ENCODE results near the gene ADAM19. TPM values are rescaled to one million over a fixed set of nuclear protein-coding genes. Genes with fewer than 3 reads are reported as not detected.

The ADAM19 gene
- total and polyA plus RNA-seq, 2 experiments from 2014 or later, result 6.0 to 8.6 TPM

GRCh38 chr5:157594675-157595459 is 19.3 kb upstream of the ADAM19 start:
- no peaks in the 10 kb centered on the region for H4K20me1 ChIP-seq (ENCODE audit: insufficient read depth, poor library complexity, severe bottlenecking)
- no peak for DNase-seq (ENCODE audit: low spot score)
- H3K9me2 ChIP-seq (replicated peaks; ENCODE audit: insufficient read depth), result no peaks in the 10 kb centered on the region
- TF ChIP-seq EZH2 (IDR thresholded peaks at IDR 0.05; ENCODE audit: borderline replicate concordance) (no peak), CTCF (IDR thresholded peaks at IDR 0.05; ENCODE audit: poor library complexity) (no peak), EZH2phosphoT487 (IDR thresholded peaks at IDR 0.05; ENCODE audit: low read depth, severe bottlenecking, unreplicated experiment) (no peak)
- no peaks in the 10 kb centered on the region for H3K27me3 ChIP-seq
- no peak overlapping the region for H3K4me3 ChIP-seq
- no peak overlapping the region for H3K27ac ChIP-seq
- H3K36me3 ChIP-seq (replicated peaks; ENCODE audit: insufficient read depth, low read depth), result no peaks in the 10 kb centered on the region
- H3K4me2 ChIP-seq, result no peak overlapping the region
- H2AFZ ChIP-seq, result no peak overlapping the region
- H3K79me2 ChIP-seq, result no peaks in the 10 kb centered on the region
- no peaks in the 10 kb centered on the region for H3K4me1 ChIP-seq (ENCODE audit: insufficient read depth)
- WGBS (ENCODE audit: low lambda C conversion rate, missing lambda C conversion rate), result 80% methylated on average over 2 of the region's 2 CpGs
- no peaks in the 10 kb centered on the region for H3K9me3 ChIP-seq (ENCODE audit: low read depth)

- no peaks in the 10 kb centered on the region for H3K4me1 ChIP-seq (ENCODE audit: insufficient read depth)
- peak overlapping the region; percentile 24 for H3K4me2 ChIP-seq
- H3K9me3 ChIP-seq (ENCODE audit: low read depth), result no peaks in the 10 kb centered on the region
- no peaks in the 10 kb centered on the region for H3K9me2 ChIP-seq (replicated peaks; ENCODE audit: insufficient read depth)
- no peaks in the 10 kb centered on the region for H3K27me3 ChIP-seq
- H2AFZ ChIP-seq, result no peak overlapping the region
- H3K36me3 ChIP-seq (replicated peaks; ENCODE audit: insufficient read depth, low read depth), result no peaks in the 10 kb centered on the region
- H4K20me1 ChIP-seq (ENCODE audit: insufficient read depth, poor library complexity, severe bottlenecking), result no peaks in the 10 kb centered on the region
- no peak overlapping the region for H3K4me3 ChIP-seq
- TF ChIP-seq CTCF (IDR thresholded peaks at IDR 0.05; ENCODE audit: poor library complexity) (no peak), EZH2 (IDR thresholded peaks at IDR 0.05; ENCODE audit: borderline replicate concordance) (no peak), EZH2phosphoT487 (IDR thresholded peaks at IDR 0.05; ENCODE audit: low read depth, severe bottlenecking, unreplicated experiment) (no peak)
- no peaks in the 10 kb centered on the region for H3K79me2 ChIP-seq
- H3K27ac ChIP-seq, result peak overlapping the region; percentile 6
- DNase-seq (ENCODE audit: low spot score), result no peak
These were observed 18.7 kb upstream of the ADAM19 start for GRCh38 chr5:157594257-157594656.

GRCh38 chr5:157593052-157593757 is 17.6 kb upstream of the ADAM19 start:
- WGBS (ENCODE audit: low lambda C conversion rate, missing lambda C conversion rate), result 85% methylated on average over 6 of the region's 6 CpGs
- H3K27ac ChIP-seq, result no peak overlapping the region
- H3K79me2 ChIP-seq, result no peaks in the 10 kb centered on the region
- no peaks in the 10 kb centered on the region for H3K9me2 ChIP-seq (replicated peaks; ENCODE audit: insufficient read depth)
- H4K20me1 ChIP-seq (ENCODE audit: insufficient read depth, poor library complexity, severe bottlenecking), result no peaks in the 10 kb centered on the region
- H3K4me1 ChIP-seq (ENCODE audit: insufficient read depth), result no peaks in the 10 kb centered on the region
- no peaks in the 10 kb centered on the region for H3K9me3 ChIP-seq (ENCODE audit: low read depth)
- DNase-seq (ENCODE audit: low spot score), result no peak
- no peak overlapping the region for H2AFZ ChIP-seq
- H3K4me2 ChIP-seq, result no peak overlapping the region
- no peaks in the 10 kb centered on the region for H3K27me3 ChIP-seq
- H3K36me3 ChIP-seq (replicated peaks; ENCODE audit: insufficient read depth, low read depth), result no peaks in the 10 kb centered on the region
- TF ChIP-seq EZH2phosphoT487 (IDR thresholded peaks at IDR 0.05; ENCODE audit: low read depth, severe bottlenecking, unreplicated experiment) (no peak), EZH2 (IDR thresholded peaks at IDR 0.05; ENCODE audit: borderline replicate concordance) (no peak), CTCF (IDR thresholded peaks at IDR 0.05; ENCODE audit: poor library complexity) (no peak)
- no peak overlapping the region for H3K4me3 ChIP-seq
